DND-41 (cell line): ENCODE measurements around the gene SLC9A4.

ENCODE experiments used
- ATAC-seq: fragments of 200-7000 bp; cut with Tn5 transposase; 3 replicates; pipeline ENCODE4 v1.9.1; 2021; ENCODE audit warnings: low read depth; ENCODE audit not compliant: insufficient read depth
- DNase-seq: peaks from one replicate; pipeline ENCODE4 v3.0.0-alpha.2; 2020
- H2AFZ ChIP-seq: 2 replicates; pipeline ENCODE4 v1.6.0; 2012; ENCODE audit warnings: low read depth, low read length
- H3K27ac ChIP-seq: 2 replicates; pipeline ENCODE4 v1.5.1; 2012; ENCODE audit warnings: low read length, inconsistent platforms
- H3K27me3 ChIP-seq: fragments of 200-600 bp; sonication (generic); 2 replicates; pipeline ENCODE4 v1.6.0; 2012; ENCODE audit warnings: low read length, mild to moderate bottlenecking, inconsistent platforms; ENCODE audit not compliant: insufficient read depth, poor library complexity
- H3K36me3 ChIP-seq: 2 replicates; pipeline ENCODE4 v1.5.1; 2012; ENCODE audit warnings: low read length, inconsistent platforms; ENCODE audit not compliant: insufficient read depth
- H3K4me1 ChIP-seq: 2 replicates; pipeline ENCODE4 v1.5.1; 2012; ENCODE audit warnings: mild to moderate bottlenecking, low read length; ENCODE audit not compliant: insufficient read depth
- H3K4me2 ChIP-seq: 2 replicates; pipeline ENCODE4 v1.6.0; 2012; ENCODE audit warnings: mild to moderate bottlenecking, moderate library complexity, low read length, inconsistent platforms; ENCODE audit not compliant: insufficient read depth
- H3K4me3 ChIP-seq, 2 experiments: fragments of 200-600 bp in 1 of 2; shearing (Covaris generic) in 1 of 2; 2 replicates each; pipeline ENCODE4 v1.5.1; 2012 to 2016; ENCODE audit warnings: inconsistent platforms in 2 of 2, low read length in 2 of 2, mild to moderate bottlenecking in 2 of 2, low read depth in 1 of 2, moderate library complexity in 1 of 2
- H3K79me2 ChIP-seq: 2 replicates; pipeline ENCODE4 v1.6.0; 2012; ENCODE audit warnings: low read length, inconsistent platforms; ENCODE audit not compliant: insufficient read depth
- H3K9ac ChIP-seq: 2 replicates; pipeline ENCODE4 v1.6.0; 2012; ENCODE audit warnings: low read depth, mild to moderate bottlenecking, inconsistent platforms, low read length, moderate library complexity
- H3K9me3 ChIP-seq: 2 replicates; pipeline ENCODE4 v1.5.1; 2012; ENCODE audit warnings: low read length, moderate library complexity, mild to moderate bottlenecking, inconsistent platforms; ENCODE audit not compliant: insufficient read depth, severe bottlenecking
- H4K20me1 ChIP-seq: 2 replicates; pipeline ENCODE4 v1.6.0; 2012; ENCODE audit warnings: low read length; ENCODE audit not compliant: insufficient read depth
- EZH2 ChIP-seq: IDR thresholded peaks from 3 replicates; pipeline ENCODE4 v1.6.1; 2012; ENCODE audit warnings: borderline replicate concordance, low read depth, mild to moderate bottlenecking, moderate library complexity, low read length, inconsistent platforms; ENCODE audit not compliant: severe bottlenecking
- TF ChIP-seq, protein P1 (sequence below): IDR thresholded peaks from 2 replicates; pipeline ENCODE4 v1.5.1; 2012; ENCODE audit warnings: borderline replicate concordance, low read length, moderate library complexity, mild to moderate bottlenecking; ENCODE audit not compliant: poor library complexity, severe bottlenecking; ENCODE audit errors: extremely low read depth

SLC9A4 gene

DNA sequence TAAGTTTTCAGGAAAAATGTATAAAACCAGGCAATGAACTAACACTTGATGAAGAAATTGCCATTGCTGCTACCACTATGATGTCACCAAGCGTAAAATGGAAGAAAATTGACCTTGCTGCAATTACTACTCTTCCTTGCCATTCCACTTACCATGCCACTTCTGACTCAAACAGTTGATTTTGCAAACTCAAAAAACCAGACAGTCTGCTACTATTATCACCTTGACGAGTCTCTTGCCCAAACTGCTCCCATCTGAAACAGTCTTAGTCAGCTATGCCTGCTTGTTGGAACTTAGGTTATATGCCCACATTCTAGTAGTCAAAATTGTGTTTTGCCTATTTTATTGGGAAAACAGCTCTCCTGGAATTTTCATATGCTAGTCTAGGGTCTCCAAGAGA lies 74.4 kb downstream of the SLC9A4 start:
- no peak overlapping the region for H3K9ac ChIP-seq
- H3K36me3 ChIP-seq = no peaks in the 10 kb centered on the region
- no peak overlapping the region for H2AFZ ChIP-seq
- no peak overlapping the region for H3K27ac ChIP-seq
- H3K79me2 ChIP-seq = no peaks in the 10 kb centered on the region
- H4K20me1 ChIP-seq = no peaks in the 10 kb centered on the region
- ATAC-seq (no peak), DNase-seq (no peak)
- TF ChIP-seq EZH2 = no peak
- TF ChIP-seq, protein P1, sequence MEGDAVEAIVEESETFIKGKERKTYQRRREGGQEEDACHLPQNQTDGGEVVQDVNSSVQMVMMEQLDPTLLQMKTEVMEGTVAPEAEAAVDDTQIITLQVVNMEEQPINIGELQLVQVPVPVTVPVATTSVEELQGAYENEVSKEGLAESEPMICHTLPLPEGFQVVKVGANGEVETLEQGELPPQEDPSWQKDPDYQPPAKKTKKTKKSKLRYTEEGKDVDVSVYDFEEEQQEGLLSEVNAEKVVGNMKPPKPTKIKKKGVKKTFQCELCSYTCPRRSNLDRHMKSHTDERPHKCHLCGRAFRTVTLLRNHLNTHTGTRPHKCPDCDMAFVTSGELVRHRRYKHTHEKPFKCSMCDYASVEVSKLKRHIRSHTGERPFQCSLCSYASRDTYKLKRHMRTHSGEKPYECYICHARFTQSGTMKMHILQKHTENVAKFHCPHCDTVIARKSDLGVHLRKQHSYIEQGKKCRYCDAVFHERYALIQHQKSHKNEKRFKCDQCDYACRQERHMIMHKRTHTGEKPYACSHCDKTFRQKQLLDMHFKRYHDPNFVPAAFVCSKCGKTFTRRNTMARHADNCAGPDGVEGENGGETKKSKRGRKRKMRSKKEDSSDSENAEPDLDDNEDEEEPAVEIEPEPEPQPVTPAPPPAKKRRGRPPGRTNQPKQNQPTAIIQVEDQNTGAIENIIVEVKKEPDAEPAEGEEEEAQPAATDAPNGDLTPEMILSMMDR = no peak
- H3K27me3 ChIP-seq = no peaks in the 10 kb centered on the region
- H3K9me3 ChIP-seq = peaks cover 7% of the 10 kb centered on the region
- no peak overlapping the region for H3K4me3 ChIP-seq
- no peaks in the 10 kb centered on the region for H3K4me1 ChIP-seq
- H3K4me2 ChIP-seq = no peak overlapping the region

DNA sequence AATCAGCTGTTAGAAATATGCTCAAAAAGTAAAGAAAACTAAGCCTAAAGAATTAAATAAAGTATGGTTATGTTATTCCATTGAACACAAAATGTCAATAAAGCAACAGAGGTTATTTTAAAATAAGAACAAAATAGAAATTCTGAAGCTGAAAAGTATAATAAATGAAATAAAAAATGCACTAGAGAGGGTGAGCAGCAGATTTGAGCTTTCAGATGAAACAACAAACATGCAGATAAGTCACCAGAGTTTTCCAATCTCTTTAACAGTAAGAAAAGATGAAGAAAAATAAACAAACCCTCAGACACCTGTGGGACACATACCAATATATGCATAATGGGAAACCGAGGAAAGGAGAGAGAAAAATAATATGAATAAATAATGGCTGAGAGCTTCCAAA lies 76.0 kb downstream of the SLC9A4 start:
- no peak for TF ChIP-seq EZH2
- TF ChIP-seq, protein P1 = no peak
- Histone ChIP-seq H3K79me2 (no peaks in the 10 kb centered on the region), H2AFZ (no peak overlapping the region), H3K9me3 (peaks cover 7% of the 10 kb centered on the region), H3K4me3 (no peak overlapping the region), H3K4me1 (no peaks in the 10 kb centered on the region), H3K27me3 (no peaks in the 10 kb centered on the region), H3K36me3 (no peaks in the 10 kb centered on the region), H4K20me1 (no peaks in the 10 kb centered on the region), H3K9ac (no peak overlapping the region), H3K4me2 (no peak overlapping the region), H3K27ac (no peak overlapping the region)
- no peak for ATAC-seq
- no peak for DNase-seq

DNA sequence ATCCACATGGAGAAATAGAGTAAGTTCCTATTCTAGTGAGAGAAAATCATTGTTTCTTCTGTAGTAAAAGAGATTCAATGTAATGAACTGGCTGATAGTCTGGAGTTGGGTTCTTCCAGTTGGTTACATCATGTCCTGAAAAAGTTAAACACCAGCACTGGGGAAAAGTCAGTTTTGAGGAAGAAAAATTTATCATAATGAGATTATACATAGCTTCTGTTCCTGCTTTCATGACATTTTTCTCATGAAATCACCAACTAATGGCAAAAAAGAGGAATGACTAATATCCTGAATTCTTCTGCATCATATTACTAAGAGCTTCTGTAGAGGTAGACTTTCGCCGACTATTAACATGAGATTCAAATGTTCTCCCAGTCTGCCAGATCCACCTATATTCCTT lies 77.1 kb downstream of the SLC9A4 start:
- H3K4me1 ChIP-seq = no peaks in the 10 kb centered on the region
- H3K36me3 ChIP-seq = no peaks in the 10 kb centered on the region
- no peak for DNase-seq
- TF ChIP-seq EZH2 = no peak
- TF ChIP-seq, protein P1 = no peak
- H3K27ac ChIP-seq = no peak overlapping the region
- H3K9me3 ChIP-seq = peaks cover 7% of the 10 kb centered on the region
- no peak overlapping the region for H3K4me3 ChIP-seq
- H3K9ac ChIP-seq = no peak overlapping the region
- no peak overlapping the region for H2AFZ ChIP-seq
- no peaks in the 10 kb centered on the region for H3K79me2 ChIP-seq
- no peak overlapping the region for H3K4me2 ChIP-seq
- H3K27me3 ChIP-seq = no peaks in the 10 kb centered on the region
- ATAC-seq = no peak
- H4K20me1 ChIP-seq = no peaks in the 10 kb centered on the region

DNA sequence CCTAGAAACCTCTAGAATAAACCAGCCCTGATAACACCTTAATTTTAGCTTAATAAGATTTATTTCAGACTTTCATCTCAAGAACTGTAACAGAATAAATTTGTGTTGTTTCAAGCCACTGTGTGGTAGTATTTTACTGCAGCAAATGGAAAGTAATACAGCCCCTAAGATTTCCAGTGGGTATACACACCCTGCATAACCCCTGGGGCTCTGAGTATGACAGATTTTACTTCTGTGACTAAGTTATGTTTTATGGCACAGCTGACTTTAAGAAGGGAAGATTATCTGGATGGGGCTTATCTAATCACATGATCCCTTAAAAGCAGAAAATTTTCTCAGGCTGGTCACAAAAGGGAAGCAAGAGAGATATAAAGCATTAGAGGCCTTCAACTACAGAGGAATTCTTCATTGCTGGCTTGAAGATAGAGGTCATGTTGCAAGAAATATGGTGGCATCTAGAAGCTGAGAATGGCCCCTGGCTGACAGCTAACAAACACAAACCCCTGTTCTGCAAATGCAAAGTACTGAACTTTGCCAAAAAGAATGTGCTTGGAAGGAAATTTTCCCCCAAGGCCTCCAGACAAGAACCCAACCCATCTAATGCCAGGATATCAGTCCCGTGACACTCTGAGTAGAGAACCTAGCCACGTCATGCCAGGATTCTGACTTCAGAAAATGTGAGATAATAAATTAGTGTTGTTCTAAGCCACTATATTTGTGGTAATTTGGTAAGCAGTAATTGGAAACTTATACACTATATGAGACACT lies 78.5 kb downstream of the SLC9A4 start:
- H4K20me1 ChIP-seq = no peaks in the 10 kb centered on the region
- H3K36me3 ChIP-seq = no peaks in the 10 kb centered on the region
- no peaks in the 10 kb centered on the region for H3K4me1 ChIP-seq
- no peak for DNase-seq
- no peak overlapping the region for H2AFZ ChIP-seq
- H3K27me3 ChIP-seq = no peaks in the 10 kb centered on the region
- peaks cover 7% of the 10 kb centered on the region for H3K9me3 ChIP-seq
- no peak overlapping the region for H3K27ac ChIP-seq
- ATAC-seq = no peak
- no peak overlapping the region for H3K9ac ChIP-seq
- H3K79me2 ChIP-seq = no peaks in the 10 kb centered on the region
- no peak overlapping the region for H3K4me3 ChIP-seq
- no peak for TF ChIP-seq EZH2
- TF ChIP-seq, protein P1 = no peak
- H3K4me2 ChIP-seq = no peak overlapping the region
